Epithelial cell of esophagus (primary cell): ENCODE data around the gene UROC1.

ENCODE experiments used
- DNase-seq: peaks from one replicate; pipeline ENCODE4 v3.0.0; 2010; ENCODE audit warnings: low read depth
- H3K4me3 ChIP-seq: 2 replicates; pipeline ENCODE4 v1.5.1; 2011; ENCODE audit warnings: mild to moderate bottlenecking, low read length, control low read depth
- TF ChIP-seq, protein P1 (sequence below): IDR thresholded peaks from 2 replicates; pipeline ENCODE4 v1.5.1; 2011; ENCODE audit warnings: low read depth, mild to moderate bottlenecking, low read length, control low read depth, inconsistent platforms; ENCODE audit not compliant: insufficient read depth; ENCODE audit errors: missing control alignments

Gene UROC1

GRCh38 chr3:126493739-126494138 lies 23.8 kb downstream of the UROC1 start:
- H3K4me3 ChIP-seq, result no peak overlapping the region
- DNase-seq, result no peak

DNA sequence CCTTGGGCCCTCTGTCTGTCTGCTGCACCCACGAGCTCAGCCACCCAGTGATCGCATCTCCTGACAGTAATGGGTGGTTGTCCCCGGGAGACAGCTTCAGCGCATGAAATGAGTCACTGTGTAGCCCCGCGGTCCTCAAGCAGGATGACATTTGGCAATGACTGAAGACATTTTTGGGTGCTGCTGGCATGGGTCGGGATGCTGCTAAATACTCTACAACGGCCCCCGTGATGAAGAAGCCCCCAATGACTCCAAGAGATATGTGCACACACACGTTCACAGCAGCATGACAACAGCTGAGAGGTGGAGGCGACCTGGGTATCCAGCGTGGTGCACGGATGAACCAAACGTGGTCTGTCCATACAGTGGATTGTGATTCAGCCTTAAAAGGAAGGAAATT lies 24.5 kb downstream of the UROC1 start:
- TF ChIP-seq, protein P1, sequence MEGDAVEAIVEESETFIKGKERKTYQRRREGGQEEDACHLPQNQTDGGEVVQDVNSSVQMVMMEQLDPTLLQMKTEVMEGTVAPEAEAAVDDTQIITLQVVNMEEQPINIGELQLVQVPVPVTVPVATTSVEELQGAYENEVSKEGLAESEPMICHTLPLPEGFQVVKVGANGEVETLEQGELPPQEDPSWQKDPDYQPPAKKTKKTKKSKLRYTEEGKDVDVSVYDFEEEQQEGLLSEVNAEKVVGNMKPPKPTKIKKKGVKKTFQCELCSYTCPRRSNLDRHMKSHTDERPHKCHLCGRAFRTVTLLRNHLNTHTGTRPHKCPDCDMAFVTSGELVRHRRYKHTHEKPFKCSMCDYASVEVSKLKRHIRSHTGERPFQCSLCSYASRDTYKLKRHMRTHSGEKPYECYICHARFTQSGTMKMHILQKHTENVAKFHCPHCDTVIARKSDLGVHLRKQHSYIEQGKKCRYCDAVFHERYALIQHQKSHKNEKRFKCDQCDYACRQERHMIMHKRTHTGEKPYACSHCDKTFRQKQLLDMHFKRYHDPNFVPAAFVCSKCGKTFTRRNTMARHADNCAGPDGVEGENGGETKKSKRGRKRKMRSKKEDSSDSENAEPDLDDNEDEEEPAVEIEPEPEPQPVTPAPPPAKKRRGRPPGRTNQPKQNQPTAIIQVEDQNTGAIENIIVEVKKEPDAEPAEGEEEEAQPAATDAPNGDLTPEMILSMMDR, result no peak
- no peak overlapping the region for H3K4me3 ChIP-seq
- DNase-seq, result no peak

More at GRCh38 chr3:126493739-126494138, 23.8 kb downstream of the UROC1 start:
- TF ChIP-seq, protein P1, result no peak

DNA sequence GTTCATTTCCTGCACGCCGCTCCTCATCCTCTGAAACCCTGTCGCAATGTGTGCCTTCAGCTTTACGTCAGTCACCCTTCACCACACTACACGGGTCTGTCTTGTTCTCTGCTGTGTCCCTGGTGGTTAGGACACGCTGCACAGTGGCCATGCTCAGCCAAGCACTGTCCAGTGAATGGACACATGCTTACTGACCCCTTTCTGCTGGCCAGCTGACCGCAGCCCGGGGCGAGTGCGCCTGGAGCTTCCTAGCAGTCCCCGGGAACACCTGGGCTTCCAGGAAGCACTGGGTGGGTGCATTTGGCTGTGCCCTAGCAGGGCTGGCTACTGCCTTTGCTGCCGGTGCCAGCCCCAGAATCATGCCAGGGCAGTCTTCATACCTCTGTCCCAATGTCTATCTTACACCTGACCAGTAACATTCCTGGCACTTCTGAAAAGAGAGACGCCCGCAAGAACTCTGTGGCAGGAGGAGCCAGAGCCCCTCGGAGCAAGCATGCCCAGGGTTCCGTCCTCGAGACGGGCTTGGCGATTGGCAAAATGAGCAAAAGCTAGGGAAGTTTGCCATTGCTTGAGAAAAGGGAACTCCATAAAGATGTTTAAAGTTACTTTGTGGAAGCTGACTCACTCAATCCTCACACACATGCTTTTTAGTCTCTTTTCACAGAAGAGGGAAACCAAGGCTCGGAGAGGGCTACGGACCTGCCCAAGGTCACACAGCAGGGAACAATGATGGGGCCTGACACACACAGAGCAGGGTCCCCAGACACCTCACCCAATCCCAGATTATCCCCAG lies 26.2 kb downstream of the UROC1 start:
- TF ChIP-seq, protein P1, result no peak
- no peak for DNase-seq
- H3K4me3 ChIP-seq, result no peak overlapping the region

DNA sequence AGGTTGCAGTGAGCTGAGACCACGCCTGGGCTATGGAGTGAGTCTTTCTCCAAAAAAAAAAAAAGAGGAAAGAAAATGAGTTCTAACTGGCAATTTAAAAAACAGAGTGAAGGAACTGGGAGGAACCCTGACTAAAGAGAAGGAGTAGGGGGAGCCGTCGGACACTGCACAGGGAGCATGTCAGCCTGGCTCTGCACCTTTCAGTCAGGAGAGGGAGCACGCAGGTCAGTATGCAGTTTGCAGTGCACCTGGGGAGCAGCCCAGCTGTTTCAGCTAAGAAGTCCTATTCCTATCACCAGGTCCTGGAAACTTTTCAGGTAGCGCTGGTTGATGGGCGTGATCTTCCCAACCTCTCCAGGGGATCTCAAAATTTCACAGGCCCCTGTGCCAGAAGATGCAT lies 27.0 kb downstream of the UROC1 start:
- no peak for DNase-seq
- TF ChIP-seq, protein P1, result no peak
- no peak overlapping the region for H3K4me3 ChIP-seq

- TF ChIP-seq, protein P1, result no peak
- DNase-seq, result no peak
- no peak overlapping the region for H3K4me3 ChIP-seq
Measured at GRCh38 chr3:126488886-126489569, 28.5 kb downstream of the UROC1 start.

DNA sequence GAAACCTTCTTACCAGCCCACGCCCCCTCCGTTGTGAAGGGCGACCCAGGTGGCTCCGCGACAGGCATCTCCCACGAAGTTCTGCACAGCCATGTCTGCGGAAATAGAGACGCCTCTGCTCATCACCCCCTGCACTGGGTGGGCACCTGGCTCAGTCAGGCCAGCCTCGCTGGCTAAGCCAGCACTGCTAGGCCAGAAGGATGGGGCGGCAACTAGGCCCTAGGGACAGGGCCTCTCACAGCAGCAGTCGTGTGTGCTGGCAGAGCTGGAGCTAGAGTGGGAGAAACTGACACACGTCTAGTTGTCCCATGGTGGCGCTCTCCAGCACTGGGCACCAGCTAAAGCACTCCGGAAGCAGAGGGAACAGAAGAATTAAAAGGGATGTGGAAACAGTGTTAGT lies 29.4 kb downstream of the UROC1 start:
- H3K4me3 ChIP-seq, result no peak overlapping the region
- TF ChIP-seq, protein P1, result no peak
- no peak for DNase-seq
